ENCODE measurements around the gene DNM3. TPM values are rescaled to one million over a fixed set of nuclear protein-coding genes. Genes with fewer than 3 reads are reported as not detected.

DNM3 gene
- total RNA-seq, 1 donor from 2014 or later: 15.4 TPM

DNA sequence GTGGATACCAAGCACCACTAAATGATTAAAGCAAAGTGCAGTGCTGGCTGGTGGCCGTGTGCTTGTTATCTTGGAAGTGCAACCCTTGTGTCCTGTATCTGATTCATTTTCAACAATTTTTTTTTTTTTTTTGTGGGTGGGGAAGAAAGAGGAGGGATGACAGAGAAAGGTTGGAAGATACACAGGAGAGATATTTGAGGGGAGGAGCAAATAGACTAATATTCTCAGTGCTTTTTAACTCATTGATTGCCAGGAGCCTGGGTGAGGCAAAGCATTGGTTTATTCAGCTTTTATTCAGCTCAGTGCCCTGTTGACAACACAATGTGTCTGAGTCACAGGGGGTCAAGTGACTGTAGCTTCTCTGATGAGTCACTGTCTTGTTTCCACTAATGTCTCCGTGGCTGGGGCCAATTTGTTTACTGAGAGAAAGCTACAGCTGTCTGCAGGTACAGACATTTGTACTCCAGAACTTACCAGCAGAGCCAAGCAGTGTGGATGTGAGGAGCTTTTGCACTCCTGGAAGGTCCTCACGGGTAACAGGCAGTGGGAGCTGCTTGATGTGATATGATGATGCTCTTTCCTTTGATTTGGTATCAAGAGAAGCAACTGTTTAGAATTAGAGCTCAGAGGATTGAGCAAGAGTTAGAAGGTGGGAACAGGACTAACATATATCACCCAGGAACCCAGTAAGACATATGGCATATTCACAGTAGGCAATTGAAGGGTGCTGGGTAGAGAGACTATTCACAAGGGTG, 23.6 kb upstream of the DNM3 start:
- intact Hi-C loops (cut with DNase I): no loop called here
- no peak for DNase-seq
- ATAC-seq: no peak
- Histone ChIP-seq H3K27ac (no peak overlapping the region), H3K9me3 (no peaks in the 10 kb centered on the region), H3K27me3 (no peaks in the 10 kb centered on the region), H3K4me3 (no peak overlapping the region), H3K36me3 (no peaks in the 10 kb centered on the region), H3K4me1 (no peaks in the 10 kb centered on the region)
- TF ChIP-seq, protein P1, sequence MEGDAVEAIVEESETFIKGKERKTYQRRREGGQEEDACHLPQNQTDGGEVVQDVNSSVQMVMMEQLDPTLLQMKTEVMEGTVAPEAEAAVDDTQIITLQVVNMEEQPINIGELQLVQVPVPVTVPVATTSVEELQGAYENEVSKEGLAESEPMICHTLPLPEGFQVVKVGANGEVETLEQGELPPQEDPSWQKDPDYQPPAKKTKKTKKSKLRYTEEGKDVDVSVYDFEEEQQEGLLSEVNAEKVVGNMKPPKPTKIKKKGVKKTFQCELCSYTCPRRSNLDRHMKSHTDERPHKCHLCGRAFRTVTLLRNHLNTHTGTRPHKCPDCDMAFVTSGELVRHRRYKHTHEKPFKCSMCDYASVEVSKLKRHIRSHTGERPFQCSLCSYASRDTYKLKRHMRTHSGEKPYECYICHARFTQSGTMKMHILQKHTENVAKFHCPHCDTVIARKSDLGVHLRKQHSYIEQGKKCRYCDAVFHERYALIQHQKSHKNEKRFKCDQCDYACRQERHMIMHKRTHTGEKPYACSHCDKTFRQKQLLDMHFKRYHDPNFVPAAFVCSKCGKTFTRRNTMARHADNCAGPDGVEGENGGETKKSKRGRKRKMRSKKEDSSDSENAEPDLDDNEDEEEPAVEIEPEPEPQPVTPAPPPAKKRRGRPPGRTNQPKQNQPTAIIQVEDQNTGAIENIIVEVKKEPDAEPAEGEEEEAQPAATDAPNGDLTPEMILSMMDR (IDR thresholded peaks at IDR 0.05): no peak

DNA sequence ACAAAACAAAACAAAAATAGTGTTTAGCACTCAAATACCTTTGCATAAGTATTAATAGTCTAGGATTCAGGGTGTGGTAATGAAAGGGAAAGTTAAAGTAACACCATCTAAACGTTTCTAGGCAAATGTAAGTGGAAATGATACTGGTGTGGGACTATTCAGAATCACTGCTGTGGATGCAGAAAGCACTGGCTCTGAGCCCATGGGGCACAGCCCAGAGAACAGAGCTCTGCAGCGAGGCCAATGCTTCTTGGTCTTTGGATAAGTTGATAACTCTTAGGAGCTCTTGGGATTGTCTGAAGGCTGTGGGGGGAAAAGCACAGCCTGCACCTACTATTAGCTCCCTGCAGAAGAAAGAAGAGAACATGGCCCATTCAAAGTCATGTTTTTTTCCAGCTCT, 21.4 kb upstream of the DNM3 start:
- intact Hi-C loops (cut with DNase I): no loop called here
- no peaks in the 10 kb centered on the region for H3K4me1 ChIP-seq

DNA sequence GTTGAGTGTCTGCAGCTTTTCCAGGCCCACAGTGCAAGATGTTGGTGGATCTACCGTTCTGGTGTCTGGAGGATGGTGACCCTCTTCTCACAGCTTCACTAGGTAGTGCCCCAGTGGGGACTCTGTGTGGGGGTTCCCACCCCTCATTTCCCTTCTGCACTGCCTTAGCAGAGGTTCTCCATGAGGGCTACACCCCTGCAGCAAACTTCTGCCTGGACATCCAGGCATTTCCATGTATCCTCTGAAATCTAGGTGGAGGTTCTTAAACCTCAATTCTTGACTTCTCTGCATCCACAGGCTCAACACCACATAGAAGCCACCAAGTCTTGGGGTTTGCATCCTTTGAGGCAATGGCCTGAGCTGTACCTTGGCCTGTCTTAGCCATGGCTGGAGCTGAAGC, 14.3 kb upstream of the DNM3 start:
- Histone ChIP-seq H3K36me3 (no peaks in the 10 kb centered on the region), H3K4me3 (no peak overlapping the region), H3K27me3 (no peaks in the 10 kb centered on the region), H3K4me1 (no peaks in the 10 kb centered on the region), H3K27ac (no peak overlapping the region), H3K9me3 (no peaks in the 10 kb centered on the region)
- ATAC-seq: no peak
- intact Hi-C loops (cut with DNase I): no loop called here
- no peak for DNase-seq
- TF ChIP-seq, protein P1 (IDR thresholded peaks at IDR 0.05): no peak

More for the DNA sequence above, 21.4 kb upstream of the DNM3 start:
- Histone ChIP-seq H3K27ac (no peak overlapping the region), H3K9me3 (no peaks in the 10 kb centered on the region), H3K27me3 (no peaks in the 10 kb centered on the region), H3K4me3 (no peak overlapping the region), H3K36me3 (no peaks in the 10 kb centered on the region)
- TF ChIP-seq, protein P1 (IDR thresholded peaks at IDR 0.05): no peak
- ATAC-seq (no peak), DNase-seq (no peak)

DNA sequence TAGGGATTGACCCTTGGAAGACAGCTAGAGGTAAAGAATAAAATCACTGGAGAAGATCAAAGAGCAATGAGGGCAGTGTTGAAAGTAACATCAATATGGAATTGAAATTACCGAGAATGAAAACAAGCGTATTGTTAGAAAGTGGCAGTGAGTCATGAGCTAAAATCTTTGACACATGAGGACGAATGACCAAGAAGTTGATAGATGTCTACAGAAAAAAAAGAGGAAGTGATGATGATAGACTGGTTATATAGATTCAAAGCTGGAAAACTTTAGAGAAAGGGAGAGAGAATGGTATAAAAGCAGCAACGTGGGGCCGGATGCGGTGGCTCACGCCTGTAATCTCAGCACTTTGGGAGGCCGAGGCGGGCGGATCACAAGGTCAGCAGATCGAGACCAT, 12.5 kb upstream of the DNM3 start:
- intact Hi-C loops (cut with DNase I): no loop called here
- ATAC-seq (no peak), DNase-seq (no peak)
- Histone ChIP-seq H3K4me1 (no peaks in the 10 kb centered on the region), H3K36me3 (no peaks in the 10 kb centered on the region), H3K4me3 (no peak overlapping the region), H3K27me3 (no peaks in the 10 kb centered on the region), H3K27ac (no peak overlapping the region), H3K9me3 (no peaks in the 10 kb centered on the region)
- TF ChIP-seq, protein P1 (IDR thresholded peaks at IDR 0.05): no peak

DNA sequence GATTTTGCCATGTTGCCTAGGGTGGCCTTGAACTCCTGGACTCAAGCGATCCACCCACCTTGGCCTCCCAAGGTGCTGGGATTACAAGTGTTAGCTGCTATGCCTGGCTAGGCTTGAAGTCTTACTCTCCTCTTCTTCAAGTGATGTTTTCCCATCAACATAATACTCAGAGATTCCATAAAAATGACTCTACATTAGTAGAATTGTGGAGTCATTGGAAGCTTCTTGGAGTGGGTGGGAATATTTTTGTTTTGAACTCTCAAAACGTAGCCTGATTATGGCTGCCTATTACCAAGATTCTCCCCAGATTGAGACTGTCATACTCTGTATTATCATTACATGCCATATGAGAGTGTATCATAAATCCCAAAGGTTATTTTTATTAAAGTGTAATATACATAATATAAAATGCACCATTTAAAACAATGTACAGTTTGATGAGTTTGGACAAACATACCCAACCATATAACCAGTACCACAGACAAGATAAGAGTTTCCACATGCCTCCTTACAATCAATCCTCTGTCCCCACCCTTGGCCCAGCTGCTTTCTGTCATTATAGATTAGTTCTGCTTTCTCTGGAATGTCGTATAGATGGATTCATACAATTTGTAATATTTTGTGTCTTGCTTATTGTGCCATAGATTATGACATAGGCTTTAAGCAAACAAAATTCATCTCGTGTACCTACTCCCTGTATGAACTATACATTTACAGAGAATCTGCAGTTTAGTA, 8.0 kb upstream of the DNM3 start:
- Histone ChIP-seq H3K4me3 (no peak overlapping the region), H3K27me3 (no peaks in the 10 kb centered on the region), H3K27ac (no peak overlapping the region), H3K9me3 (no peaks in the 10 kb centered on the region), H3K36me3 (no peaks in the 10 kb centered on the region), H3K4me1 (no peaks in the 10 kb centered on the region)
- no peak for DNase-seq
- intact Hi-C loops (cut with DNase I): no loop called here
- no peak for ATAC-seq
- TF ChIP-seq, protein P1 (IDR thresholded peaks at IDR 0.05): no peak

Measured in upper lobe of right lung (tissue), 1 donor.